Neutrophil (primary cell): ENCODE results near the gene GPS1.
"Not testable (repeated sequence)": the region's sequence is repeated elsewhere in the genome, so short reads cannot be mapped to it uniquely, and the experiment has no call there.

Source experiments
- H3K27ac ChIP-seq: fragments of 200-600 bp; sonication (generic); 2 replicates; pipeline ENCODE4 v1.5.1; 2016; ENCODE audit warnings: mild to moderate bottlenecking, moderate library complexity
- H3K27me3 ChIP-seq: fragments of 200-600 bp; sonication (generic); 2 replicates; pipeline ENCODE4 v1.6.0; 2016; ENCODE audit warnings: mild to moderate bottlenecking
- H3K36me3 ChIP-seq: fragments of 200-600 bp; sonication (generic); 2 replicates; pipeline ENCODE4 v1.5.1; 2017
- H3K4me1 ChIP-seq, 2 experiments: fragments of 200-600 bp in 1 of 2; sonication (generic) in 1 of 2; 1 replicate in 1 of 2; 2 replicates in 1 of 2; pipeline versions ENCODE4 v1.5.1 to v1.6.1; 2013 to 2016; ENCODE audit warnings: low read depth in 1 of 2, low read length in 1 of 2, mild to moderate bottlenecking in 1 of 2, moderate library complexity in 1 of 2; ENCODE audit not compliant: control insufficient read depth in 1 of 2, insufficient read depth in 1 of 2
- H3K4me3 ChIP-seq, 2 experiments: fragments of 200-600 bp in 1 of 2; sonication (generic) in 1 of 2; 1 replicate in 1 of 2; 2 replicates in 1 of 2; pipeline ENCODE4 v1.5.1; 2013 to 2016; ENCODE audit warnings: low read depth in 1 of 2, low read length in 1 of 2, mild to moderate bottlenecking in 1 of 2, moderate library complexity in 1 of 2
- H3K9me3 ChIP-seq: fragments of 200-600 bp; sonication (generic); 2 replicates; pipeline ENCODE4 v1.5.1; 2016
- CTCF ChIP-seq: fragments of 200-600 bp; sonication (generic); IDR thresholded peaks from 2 replicates; pipeline ENCODE4 v1.5.1; 2016; ENCODE audit warnings: antibody characterized with exemption

GPS1 gene

GRCh38 chr17:82036634-82037091, 15.0 kb upstream of the GPS1 start:
- H3K36me3 ChIP-seq, result no peaks in the 10 kb centered on the region
- peaks cover 25 to 35% of the 10 kb centered on the region in 2 experiments for H3K4me1 ChIP-seq
- no peaks in the 10 kb centered on the region for H3K9me3 ChIP-seq
- TF ChIP-seq CTCF, result no peak
- H3K27me3 ChIP-seq, result peaks cover 12% of the 10 kb centered on the region
- H3K27ac ChIP-seq, result peak overlapping the region; percentile 90
- peak overlapping the region; percentile 67 to 80 for H3K4me3 ChIP-seq

GRCh38 chr17:82037092-82037888, 14.4 kb upstream of the GPS1 start, which contains the start of gene DCXR:
Gene DCXR, minus strand, starts transcription at chr17:82037697. Its CDS starts 15 bp downstream, at chr17:82037682.
- peak within 1 kb of the TSS; percentile 90 for H3K27ac ChIP-seq
- peaks cover 22 to 30% of the 10 kb centered on the region in 2 experiments for H3K4me1 ChIP-seq
- H3K4me3 ChIP-seq, result peak within 1 kb of the TSS; percentile 67 to 80
- H3K36me3 ChIP-seq, result no peaks in the 10 kb centered on the region
- peaks cover 6% of the 10 kb centered on the region for H3K27me3 ChIP-seq
- TF ChIP-seq CTCF, result peak; percentile 78
- no peaks in the 10 kb centered on the region for H3K9me3 ChIP-seq

GRCh38 chr17:82037889-82038195, 13.9 kb upstream of the GPS1 start:
- peak overlapping the region; percentile 67 to 80 for H3K4me3 ChIP-seq
- peaks cover 22 to 26% of the 10 kb centered on the region in 2 experiments for H3K4me1 ChIP-seq
- no peaks in the 10 kb centered on the region for H3K9me3 ChIP-seq
- peaks cover under 1% of the 10 kb centered on the region for H3K27me3 ChIP-seq
- peak overlapping the region; percentile 90 for H3K27ac ChIP-seq
- H3K36me3 ChIP-seq, result no peaks in the 10 kb centered on the region
- no peak for TF ChIP-seq CTCF

GRCh38 chr17:82038796-82039409, 12.8 kb upstream of the GPS1 start:
- H3K4me3 ChIP-seq, H3K36me3 ChIP-seq, H3K27ac ChIP-seq, H3K9me3 ChIP-seq, H3K27me3 ChIP-seq: not testable (repeated sequence)
- peaks cover 22 to 26% of the 10 kb centered on the region in 2 experiments for H3K4me1 ChIP-seq

GRCh38 chr17:82039695-82040299, 11.9 kb upstream of the GPS1 start:
- no peak overlapping the region for H3K27ac ChIP-seq
- no peaks in the 10 kb centered on the region for H3K27me3 ChIP-seq
- no peaks in the 10 kb centered on the region for H3K36me3 ChIP-seq
- no peak overlapping the region for H3K4me3 ChIP-seq
- peaks cover 22 to 26% of the 10 kb centered on the region in 2 experiments for H3K4me1 ChIP-seq
- no peaks in the 10 kb centered on the region for H3K9me3 ChIP-seq
- TF ChIP-seq CTCF, result no peak
